ENCODE measurements around the gene AQP3. TPM values are rescaled to one million over a fixed set of nuclear protein-coding genes. Genes with fewer than 3 reads are reported as not detected.

Gene AQP3
- total and polyA plus RNA-seq, 2 of the 13 experiments (the other 11 are each of a cell fraction or from before 2014, with no cell fraction given), result 1.4 to 5.5 TPM

DNA sequence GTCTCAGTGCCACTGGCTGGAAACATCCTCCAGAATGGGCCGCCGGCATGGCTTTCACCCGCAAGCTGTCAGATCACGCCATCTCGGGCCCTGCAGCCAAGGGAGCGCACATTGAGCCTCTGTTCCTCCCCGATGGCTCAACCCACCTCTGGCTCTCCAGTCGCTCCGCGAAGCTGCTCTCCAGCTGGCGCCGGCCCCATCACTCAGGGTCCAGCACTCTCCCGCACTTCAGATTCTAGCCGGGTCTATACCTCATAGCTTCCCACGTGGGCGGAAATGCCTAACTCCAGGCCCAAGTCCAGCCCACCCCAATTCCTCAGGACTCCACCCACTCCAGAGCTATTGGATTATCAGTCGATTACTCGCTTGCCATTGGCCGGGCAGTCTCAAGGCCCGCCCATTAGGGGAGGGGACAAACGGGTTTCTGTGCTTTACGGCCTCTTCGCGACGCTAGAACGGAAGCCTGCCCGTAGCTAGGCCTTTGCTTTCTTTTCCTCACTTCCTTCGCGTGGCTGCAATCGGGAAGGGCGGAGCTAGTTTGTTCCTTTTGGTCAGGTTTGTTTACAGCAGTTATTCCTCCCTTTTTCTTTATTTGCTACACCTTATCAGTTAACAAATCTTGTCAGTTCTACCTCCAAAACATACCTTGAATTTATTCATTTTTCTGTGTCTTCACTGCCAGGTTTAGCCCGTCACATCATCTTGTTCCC is 26.4 kb upstream of the AQP3 start, which contains the start of gene NOL6 (continued):
- TF ChIP-seq, protein P1, sequence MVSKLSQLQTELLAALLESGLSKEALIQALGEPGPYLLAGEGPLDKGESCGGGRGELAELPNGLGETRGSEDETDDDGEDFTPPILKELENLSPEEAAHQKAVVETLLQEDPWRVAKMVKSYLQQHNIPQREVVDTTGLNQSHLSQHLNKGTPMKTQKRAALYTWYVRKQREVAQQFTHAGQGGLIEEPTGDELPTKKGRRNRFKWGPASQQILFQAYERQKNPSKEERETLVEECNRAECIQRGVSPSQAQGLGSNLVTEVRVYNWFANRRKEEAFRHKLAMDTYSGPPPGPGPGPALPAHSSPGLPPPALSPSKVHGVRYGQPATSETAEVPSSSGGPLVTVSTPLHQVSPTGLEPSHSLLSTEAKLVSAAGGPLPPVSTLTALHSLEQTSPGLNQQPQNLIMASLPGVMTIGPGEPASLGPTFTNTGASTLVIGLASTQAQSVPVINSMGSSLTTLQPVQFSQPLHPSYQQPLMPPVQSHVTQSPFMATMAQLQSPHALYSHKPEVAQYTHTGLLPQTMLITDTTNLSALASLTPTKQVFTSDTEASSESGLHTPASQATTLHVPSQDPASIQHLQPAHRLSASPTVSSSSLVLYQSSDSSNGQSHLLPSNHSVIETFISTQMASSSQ (IDR thresholded peaks at IDR 0.05; ENCODE audit: low read depth), result no peak
- TF ChIP-seq, protein P1 (CRISPR knock-in tag; IDR thresholded peaks at IDR 0.05; ENCODE audit: borderline replicate concordance), result no peak
- TF ChIP-seq RORA (CRISPR knock-in tag; IDR thresholded peaks at IDR 0.05), result no peak
- TF ChIP-seq ZNF256 (CRISPR knock-in tag; conservative IDR thresholded peaks at IDR 0.05), result no peak
- TF ChIP-seq NCOA1 (CRISPR knock-in tag; IDR thresholded peaks at IDR 0.05), result no peak
- TF ChIP-seq XRCC5 (optimal IDR thresholded peaks at IDR 0.05; ENCODE audit: low read length), result no peak
- TF ChIP-seq HBP1 (CRISPR knock-in tag; IDR thresholded peaks at IDR 0.05; ENCODE audit: low read depth), result peak; percentile 80
- TF ChIP-seq MXD3 (CRISPR knock-in tag; IDR thresholded peaks at IDR 0.05), result peak; percentile 94; the same call in 1 of the 2 replicates
- no peak for TF ChIP-seq PRPF4 (IDR thresholded peaks at IDR 0.05; ENCODE audit: low read depth, low read length, poor library complexity, severe bottlenecking)
- TF ChIP-seq, protein P2, sequence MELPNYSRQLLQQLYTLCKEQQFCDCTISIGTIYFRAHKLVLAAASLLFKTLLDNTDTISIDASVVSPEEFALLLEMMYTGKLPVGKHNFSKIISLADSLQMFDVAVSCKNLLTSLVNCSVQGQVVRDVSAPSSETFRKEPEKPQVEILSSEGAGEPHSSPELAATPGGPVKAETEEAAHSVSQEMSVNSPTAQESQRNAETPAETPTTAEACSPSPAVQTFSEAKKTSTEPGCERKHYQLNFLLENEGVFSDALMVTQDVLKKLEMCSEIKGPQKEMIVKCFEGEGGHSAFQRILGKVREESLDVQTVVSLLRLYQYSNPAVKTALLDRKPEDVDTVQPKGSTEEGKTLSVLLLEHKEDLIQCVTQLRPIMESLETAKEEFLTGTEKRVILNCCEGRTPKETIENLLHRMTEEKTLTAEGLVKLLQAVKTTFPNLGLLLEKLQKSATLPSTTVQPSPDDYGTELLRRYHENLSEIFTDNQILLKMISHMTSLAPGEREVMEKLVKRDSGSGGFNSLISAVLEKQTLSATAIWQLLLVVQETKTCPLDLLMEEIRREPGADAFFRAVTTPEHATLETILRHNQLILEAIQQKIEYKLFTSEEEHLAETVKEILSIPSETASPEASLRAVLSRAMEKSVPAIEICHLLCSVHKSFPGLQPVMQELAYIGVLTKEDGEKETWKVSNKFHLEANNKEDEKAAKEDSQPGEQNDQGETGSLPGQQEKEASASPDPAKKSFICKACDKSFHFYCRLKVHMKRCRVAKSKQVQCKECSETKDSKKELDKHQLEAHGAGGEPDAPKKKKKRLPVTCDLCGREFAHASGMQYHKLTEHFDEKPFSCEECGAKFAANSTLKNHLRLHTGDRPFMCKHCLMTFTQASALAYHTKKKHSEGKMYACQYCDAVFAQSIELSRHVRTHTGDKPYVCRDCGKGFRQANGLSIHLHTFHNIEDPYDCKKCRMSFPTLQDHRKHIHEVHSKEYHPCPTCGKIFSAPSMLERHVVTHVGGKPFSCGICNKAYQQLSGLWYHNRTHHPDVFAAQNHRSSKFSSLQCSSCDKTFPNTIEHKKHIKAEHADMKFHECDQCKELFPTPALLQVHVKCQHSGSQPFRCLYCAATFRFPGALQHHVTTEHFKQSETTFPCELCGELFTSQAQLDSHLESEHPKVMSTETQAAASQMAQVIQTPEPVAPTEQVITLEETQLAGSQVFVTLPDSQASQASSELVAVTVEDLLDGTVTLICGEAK (IDR thresholded peaks at IDR 0.05), result no peak
- TF ChIP-seq, protein P2 (CRISPR knock-in tag; IDR thresholded peaks at IDR 0.05), result no peak
- TF ChIP-seq ZMYM3 (CRISPR knock-in tag; IDR thresholded peaks at IDR 0.05), result no peak
- TF ChIP-seq ATF7-NPFF (CRISPR knock-in tag; IDR thresholded peaks at IDR 0.05; ENCODE audit: low read depth), result no peak
- TF ChIP-seq MED8 (CRISPR knock-in tag; IDR thresholded peaks at IDR 0.05; ENCODE audit: insufficient replicate concordance), result no peak
- no peak for TF ChIP-seq ATM (IDR thresholded peaks at IDR 0.05; ENCODE audit: borderline replicate concordance)

Measured in HepG2 (cell line).